ENCODE data around the gene SLFN13.

GRCh38 chr17:35493040-35493439 lies 44.5 kb upstream of the SLFN13 start:
- TF ChIP-seq CTCF (conservative IDR thresholded peaks at IDR 0.05 in 1 of 2, IDR thresholded peaks at IDR 0.05 in 1 of 2; ENCODE audit: extremely low read depth in 1 of 2, insufficient read depth in 1 of 2, low read depth in 1 of 2, low read length in 2 of 2) = no peak
- TF ChIP-seq EZH2 (IDR thresholded peaks at IDR 0.05; ENCODE audit: borderline replicate concordance, low read length) = no peak

Data from mammary epithelial cell (primary cell).